ENCODE measurements around the gene LUC7L.

GRCh38 chr16:166375-167121, 62.7 kb downstream of the LUC7L start:
- TF ChIP-seq POLR2A (IDR thresholded peaks at IDR 0.05) = no peak
- TF ChIP-seq CTCF (IDR thresholded peaks at IDR 0.05) = no peak
